Activated CD4-positive, alpha-beta T cell treated with anti-CD3 and anti-CD28 coated beads for 4 hours (primary cell): ENCODE measurements around the gene QSER1.
"Not testable (repeated sequence)": the region's sequence is repeated elsewhere in the genome, so short reads cannot be mapped to it uniquely, and the experiment has no call there.

Experiments used
- DNase-seq, 2 donors: peaks; one replicate each; pipeline ENCODE4 v3.0.0-alpha.2; 2020

The QSER1 gene

GRCh38 chr11:32891657-32892354, 805 bp upstream of the QSER1 start:
- DNase-seq = peak; percentile 1 to 22

DNA sequence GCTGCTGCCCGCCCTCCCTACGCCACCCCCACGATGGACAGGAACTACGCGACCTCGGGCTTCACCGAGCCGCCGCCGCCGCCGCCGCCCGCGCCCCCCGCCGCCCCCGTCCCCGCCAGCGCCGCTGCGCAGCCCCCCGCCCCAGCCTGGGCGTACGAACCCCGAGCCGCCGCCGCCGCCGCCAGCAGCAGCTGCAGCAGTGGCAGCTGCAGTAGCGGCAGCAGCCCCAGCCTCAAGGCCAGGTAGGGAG, 407 bp downstream of the QSER1 start:
- DNase-seq = no peak

DNA sequence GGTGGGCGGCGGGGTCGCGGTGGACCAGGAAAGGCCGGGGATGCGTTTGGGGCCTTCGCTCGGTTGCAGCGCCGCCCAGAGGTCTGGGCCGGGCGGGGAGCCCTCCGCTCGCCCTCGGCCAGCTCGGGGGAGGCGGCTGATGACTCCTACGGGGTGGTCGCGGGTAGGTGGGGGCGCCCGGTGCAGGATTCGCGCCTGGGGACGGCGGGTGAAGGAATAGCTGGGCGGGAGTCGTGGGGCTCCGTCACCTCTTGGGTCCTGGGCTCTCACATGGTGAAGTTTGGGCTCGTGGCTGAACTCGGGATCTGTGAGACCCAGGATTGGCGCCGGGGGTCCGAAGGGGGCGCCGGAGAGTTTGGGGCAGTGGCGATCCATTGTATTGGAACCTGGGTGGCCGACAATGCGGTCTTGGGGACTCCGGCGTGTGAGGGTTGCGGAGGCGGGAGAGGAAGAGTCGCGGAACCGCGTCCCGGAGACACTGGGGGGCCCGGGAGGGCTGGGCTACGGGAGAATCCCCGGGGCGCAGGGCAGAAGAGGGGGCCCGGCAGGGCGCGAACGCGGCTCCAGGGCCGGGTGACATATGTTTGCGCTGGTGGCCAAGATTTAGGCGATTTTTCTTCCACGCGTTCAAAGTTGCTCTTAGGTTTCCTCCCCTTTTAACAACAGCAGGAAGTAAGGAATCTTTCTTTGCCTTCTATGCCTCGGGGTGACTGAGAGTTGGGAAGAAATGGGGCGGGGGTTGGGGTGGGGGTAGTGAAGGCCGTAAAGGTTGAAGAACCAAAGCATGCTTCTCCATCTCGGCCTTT, 935 bp downstream of the QSER1 start:
- peak; percentile 1 to 28 for DNase-seq

DNA sequence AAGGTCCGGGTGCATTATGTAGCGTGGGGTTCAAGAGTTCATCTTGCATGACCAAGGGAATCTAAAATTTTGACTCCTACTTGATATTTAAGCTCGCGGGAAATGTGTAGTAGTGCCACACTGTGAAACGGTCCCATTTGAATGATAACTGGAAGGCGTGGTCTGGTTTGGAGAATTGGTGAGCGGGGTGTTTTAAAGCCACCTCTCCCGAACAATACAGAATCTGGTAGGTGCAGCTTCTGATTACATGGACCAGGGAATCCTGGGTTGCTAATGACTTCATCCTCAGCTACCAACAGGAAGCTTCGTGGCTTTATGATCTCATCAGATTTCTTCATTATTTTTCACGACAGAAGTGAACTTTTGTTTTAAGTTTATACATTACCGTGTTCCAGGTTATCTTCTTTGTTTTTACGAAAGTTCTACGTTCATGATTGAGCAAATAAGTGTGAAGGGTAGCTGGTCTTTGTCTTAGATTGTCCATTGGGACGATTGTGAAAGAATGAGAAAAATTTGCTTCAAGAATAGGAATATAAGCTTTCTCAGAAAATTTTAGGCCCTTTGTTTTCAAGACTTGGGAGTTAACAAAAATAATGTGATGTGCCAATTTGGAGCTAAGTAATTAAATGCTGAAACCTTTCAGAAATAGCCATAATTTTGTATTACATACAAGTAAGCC, 1.7 kb downstream of the QSER1 start:
- DNase-seq = peak; percentile 2 to 12

DNA sequence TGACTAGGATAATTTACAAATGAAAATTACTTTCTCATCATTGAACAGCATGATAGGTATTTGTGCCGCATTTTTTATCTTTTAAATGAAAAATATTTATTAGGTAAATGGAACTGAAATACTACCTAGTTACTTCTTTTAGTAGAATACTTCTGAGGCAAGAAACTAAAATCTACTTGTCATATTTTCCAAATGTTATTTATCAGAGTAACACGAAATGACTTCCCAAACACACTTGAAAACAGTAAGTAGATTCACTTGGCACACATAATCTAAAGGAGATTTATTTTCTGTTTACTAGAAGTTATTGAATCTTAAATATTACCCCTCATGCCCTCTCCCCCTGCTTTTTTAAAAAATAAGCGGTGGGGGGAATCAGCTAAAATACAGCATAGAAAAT, 2.3 kb downstream of the QSER1 start:
- no peak for DNase-seq

- DNase-seq = no peak
Measured at GRCh38 chr11:32895471-32895870, 2.9 kb downstream of the QSER1 start.

GRCh38 chr11:32897103-32897502, 4.5 kb downstream of the QSER1 start:
- no peak for DNase-seq

DNA sequence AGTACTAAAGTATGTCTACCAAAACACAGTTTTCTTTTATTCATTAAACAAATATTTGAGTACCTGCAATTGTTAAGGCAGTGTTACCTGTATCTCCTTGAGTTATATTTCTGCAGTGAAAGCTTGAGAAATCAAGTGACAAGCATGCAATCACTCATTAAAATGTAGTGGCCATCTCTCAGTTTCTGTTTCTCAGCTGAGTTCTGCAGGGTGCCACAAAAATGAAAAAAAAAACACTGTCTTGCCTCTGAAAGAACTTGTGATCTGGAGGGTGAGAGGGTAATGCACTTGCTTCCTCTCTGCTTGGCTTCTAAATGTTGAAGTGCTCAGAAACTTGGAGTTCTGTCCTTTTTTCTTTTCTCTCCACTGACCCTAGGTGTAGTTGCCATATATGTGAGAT, 6.8 kb downstream of the QSER1 start:
- DNase-seq = no peak

DNA sequence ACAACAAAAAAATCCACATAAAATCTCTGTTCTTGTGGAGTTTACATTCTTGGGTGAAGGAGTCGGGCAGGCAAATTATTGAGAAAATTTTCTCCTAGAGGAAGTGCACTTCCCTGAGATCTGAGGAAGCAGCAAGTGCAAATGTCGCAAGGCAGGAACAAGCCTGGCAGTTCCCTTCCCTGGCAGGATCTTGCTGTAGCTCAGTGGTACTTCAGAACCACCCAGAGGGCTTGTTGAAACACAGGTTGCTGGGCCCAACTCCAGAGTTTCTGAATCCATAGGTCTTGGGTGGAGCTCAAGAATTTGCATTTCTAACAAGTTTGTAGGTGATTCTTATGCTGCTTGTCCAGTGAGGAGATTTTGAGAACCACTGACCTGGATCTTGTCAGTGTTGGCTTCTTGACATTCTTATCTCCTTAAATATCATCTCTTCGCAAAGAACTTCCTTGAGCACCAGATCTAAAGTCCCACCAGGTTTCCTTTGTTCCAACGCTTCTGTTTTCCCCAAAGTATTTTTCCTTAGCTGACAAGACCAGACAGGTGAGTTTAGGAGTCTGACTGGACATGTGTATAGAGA, 9.6 kb downstream of the QSER1 start:
- DNase-seq = no peak

GRCh38 chr11:32905028-32905667, 12.5 kb downstream of the QSER1 start:
- no peak for DNase-seq

GRCh38 chr11:32908619-32909018, 16.0 kb downstream of the QSER1 start:
- DNase-seq = no peak

GRCh38 chr11:32911413-32911812, 18.8 kb downstream of the QSER1 start:
- no peak for DNase-seq

DNA sequence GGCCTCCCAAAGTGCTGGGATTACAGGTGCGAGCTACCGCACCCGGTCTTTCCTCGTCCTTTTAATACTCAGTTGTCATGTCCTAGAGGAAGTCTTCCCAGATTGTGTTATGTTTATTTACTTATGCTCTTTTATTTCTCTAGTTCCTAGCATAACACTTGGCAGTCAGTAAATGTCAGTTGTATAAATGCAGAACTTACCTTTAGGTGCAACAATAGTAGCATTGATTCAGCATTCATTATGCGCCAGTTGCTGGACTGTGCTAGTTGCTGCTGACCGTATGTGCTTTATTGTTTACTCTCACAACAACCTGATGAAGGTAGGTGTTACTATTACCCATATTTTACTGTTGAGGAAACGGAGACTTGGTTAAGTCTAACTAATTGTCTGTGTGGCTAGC, 20.8 kb downstream of the QSER1 start:
- no peak for DNase-seq

- DNase-seq = no peak
Measured at GRCh38 chr11:32916361-32916760, 23.8 kb downstream of the QSER1 start.

DNA sequence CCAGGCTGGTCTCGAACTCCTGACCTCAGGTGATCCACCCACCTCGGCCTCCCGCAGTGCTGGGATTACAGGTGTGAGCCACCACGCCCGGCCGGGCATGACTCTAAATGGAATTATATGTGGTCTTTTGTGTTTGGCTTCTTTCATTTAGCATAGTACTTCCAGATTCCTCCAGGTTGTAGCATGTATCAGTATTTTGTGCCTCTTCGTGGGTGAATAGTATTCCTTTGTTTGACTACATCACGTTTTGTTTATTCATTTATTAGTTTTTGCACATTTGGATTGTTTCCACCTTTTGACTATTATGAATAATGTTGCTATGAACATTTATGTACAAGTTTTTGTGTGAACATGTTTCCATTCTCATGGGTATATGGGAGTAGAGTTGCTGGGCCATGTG, 24.4 kb downstream of the QSER1 start:
- DNase-seq = no peak

DNA sequence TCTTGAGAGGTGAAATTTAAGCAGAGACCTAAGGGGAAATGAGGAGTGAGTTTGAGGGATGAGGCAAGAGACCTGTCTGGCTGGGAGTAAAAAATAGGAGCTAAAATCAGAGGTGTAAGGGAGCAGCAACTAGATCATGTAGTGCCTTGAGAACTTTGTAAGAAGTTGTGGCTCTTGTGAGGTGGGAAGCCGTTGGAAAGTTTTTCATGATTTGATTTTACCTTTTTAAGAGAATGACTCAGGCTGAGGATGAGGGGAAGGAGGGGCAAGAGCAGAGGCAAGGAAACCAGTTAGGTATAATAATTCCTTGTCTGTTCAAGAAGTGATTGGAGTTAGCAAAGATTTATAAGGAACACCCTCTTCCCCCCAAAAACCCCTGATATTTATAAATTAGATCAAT, 25.8 kb downstream of the QSER1 start:
- DNase-seq = no peak

DNA sequence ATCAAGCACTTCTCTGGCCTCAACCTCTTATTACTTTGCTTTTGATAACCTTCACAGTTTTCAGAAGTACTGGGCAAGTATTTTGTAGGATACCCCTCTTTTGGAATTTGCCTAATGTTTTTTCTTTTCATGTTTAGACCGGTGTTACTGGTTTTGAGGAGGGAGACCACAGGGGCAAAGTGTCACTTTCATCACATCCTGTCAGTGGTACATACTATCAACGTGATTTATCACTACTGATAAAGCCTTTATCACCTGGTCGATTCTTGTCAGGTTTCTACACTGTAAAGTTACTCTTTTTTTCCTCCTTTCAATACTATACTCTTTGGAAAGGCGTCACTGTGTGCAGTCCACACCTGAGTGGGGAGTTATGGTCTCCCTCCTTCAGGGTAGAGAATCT, 26.7 kb downstream of the QSER1 start:
- DNase-seq = no peak

DNA sequence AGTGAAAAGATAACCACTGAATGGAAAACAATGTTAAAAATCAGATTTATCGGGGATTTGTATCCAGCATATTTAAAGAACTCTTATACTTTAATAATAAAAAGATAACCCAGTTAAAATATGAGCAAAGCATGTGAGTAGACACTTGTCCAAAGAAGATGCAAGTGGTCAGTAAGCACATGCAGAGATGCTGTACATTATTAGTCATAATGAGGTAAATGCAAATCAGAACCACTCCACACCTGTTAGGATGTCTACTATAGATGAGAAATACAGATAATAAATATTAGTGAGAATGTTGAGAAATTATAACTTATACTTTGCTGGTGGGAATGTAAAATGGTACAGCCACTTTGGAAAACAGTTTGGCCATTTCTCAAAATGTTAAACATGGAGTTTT, 28.0 kb downstream of the QSER1 start:
- DNase-seq = no peak

GRCh38 chr11:32921204-32921603, 28.6 kb downstream of the QSER1 start:
- no peak for DNase-seq

DNA sequence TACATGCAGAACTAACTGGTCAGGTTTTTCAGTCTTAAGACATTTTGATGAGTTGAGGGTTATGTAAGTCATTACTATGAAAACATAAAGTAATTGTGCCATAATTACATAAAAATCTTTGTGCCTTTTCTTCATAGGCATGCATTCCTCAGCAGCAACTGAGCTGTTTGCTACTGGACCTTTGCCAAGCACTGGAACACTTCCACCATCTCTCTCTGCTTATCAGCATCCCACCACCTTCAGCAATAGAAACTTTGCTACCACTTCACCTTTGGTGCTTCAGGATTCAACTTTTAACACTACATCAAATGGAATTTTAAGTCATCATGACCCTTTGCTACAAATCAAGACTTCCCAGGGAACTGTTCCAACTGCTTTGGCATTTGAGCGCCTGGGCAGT, 39.0 kb downstream of the QSER1 start:
- DNase-seq = no peak

- no peak for DNase-seq
Measured at GRCh38 chr11:32932196-32932595, 39.6 kb downstream of the QSER1 start.

DNA sequence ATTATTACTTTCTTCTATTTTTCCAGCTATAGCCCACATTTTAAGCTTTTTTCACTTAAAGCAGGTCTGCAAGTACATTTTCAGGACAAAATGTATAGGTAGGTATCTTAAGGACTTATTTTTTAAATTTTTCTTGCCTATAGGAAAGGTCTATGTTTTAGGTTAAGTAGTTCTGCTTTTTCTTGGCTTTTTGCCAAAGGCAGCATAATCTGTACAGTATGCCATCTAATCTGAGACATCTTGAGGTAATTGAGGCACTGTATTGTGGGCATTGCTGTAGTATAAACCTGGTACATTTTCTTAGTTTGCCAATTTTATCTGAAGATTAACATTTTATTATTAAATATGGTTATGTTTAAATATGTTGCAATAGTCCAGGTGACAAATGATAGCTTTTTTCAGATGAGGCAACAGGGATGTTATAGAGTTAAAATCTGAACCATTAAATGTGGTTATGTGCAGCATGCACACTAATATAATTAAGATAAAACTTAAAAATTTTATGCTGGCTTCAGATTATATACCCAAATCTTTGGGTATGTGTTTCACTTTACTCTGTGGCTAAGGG, 42.9 kb downstream of the QSER1 start:
- no peak for DNase-seq

DNA sequence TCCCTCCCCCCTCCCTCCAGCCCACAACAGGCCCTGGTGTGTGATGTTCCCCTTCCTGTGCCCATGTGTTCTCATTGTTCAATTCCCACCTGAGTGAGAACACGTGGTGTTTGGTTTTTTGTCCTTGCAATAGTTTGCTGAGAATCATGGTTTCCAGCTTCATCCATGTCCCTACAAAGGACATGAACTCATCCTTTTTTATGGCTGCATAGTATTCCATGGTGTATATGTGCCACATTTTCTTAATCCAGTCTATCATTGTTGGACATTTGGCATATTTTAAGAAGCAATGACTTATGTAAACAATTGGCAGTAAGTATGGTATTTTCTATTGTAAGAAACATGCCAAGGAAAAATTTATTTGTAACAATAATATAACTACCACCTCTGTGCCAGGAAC, 43.6 kb downstream of the QSER1 start:
- not testable (repeated sequence) for DNase-seq
